ENCODE data around the gene COQ10A. TPM values are rescaled to one million over a fixed set of nuclear protein-coding genes. Genes with fewer than 3 reads are reported as not detected.

The COQ10A gene
- total and polyA plus RNA-seq, 9 of the 15 experiments (the other 6 are each of a cell fraction or from before 2014, with no cell fraction given): 3.1 to 26.4 (median 12.7) TPM

DNA sequence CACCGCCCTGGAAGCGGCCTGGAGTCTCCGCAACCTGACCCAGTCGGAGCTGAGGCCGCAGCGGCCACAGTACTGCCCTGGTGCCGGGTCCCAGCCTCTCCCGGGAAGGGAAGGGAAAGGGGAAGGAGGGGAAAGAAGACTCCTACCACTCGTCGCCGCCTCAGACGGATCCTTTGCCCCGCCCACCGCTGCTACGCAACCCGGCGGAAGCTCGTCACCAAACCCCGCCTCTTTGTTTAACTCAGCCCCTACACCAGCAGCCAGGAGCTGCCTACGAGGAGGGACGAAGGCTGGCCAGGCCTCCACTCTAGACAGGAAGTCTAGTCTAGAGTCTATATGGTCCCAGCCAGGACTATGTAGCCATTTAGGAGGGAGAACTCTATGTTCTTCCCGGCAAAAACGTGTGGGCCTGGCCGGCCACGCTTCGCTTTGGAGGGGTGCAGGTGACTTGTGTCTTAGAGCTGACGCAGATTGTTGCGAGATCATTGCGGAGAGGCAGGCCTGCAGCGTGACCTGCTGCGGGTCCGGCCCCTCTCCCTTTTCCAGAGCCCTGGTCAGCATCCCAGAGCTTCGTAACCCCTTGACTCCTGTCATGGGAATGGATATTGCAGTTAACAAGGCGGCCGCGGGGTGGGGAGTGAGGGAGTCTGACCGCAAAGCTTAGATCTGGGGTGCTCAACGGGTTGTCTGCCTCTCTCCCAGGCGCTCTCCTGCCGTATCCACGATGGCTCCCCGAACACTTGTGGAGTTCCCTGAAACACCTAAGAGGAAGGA is 44.8 kb upstream of the COQ10A start, which contains the start of gene RNF41 (continued):
- TF ChIP-seq, protein P1, sequence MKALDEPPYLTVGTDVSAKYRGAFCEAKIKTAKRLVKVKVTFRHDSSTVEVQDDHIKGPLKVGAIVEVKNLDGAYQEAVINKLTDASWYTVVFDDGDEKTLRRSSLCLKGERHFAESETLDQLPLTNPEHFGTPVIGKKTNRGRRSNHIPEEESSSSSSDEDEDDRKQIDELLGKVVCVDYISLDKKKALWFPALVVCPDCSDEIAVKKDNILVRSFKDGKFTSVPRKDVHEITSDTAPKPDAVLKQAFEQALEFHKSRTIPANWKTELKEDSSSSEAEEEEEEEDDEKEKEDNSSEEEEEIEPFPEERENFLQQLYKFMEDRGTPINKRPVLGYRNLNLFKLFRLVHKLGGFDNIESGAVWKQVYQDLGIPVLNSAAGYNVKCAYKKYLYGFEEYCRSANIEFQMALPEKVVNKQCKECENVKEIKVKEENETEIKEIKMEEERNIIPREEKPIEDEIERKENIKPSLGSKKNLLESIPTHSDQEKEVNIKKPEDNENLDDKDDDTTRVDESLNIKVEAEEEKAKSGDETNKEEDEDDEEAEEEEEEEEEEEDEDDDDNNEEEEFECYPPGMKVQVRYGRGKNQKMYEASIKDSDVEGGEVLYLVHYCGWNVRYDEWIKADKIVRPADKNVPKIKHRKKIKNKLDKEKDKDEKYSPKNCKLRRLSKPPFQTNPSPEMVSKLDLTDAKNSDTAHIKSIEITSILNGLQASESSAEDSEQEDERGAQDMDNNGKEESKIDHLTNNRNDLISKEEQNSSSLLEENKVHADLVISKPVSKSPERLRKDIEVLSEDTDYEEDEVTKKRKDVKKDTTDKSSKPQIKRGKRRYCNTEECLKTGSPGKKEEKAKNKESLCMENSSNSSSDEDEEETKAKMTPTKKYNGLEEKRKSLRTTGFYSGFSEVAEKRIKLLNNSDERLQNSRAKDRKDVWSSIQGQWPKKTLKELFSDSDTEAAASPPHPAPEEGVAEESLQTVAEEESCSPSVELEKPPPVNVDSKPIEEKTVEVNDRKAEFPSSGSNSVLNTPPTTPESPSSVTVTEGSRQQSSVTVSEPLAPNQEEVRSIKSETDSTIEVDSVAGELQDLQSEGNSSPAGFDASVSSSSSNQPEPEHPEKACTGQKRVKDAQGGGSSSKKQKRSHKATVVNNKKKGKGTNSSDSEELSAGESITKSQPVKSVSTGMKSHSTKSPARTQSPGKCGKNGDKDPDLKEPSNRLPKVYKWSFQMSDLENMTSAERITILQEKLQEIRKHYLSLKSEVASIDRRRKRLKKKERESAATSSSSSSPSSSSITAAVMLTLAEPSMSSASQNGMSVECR (CRISPR knock-in tag; IDR thresholded peaks at IDR 0.05): peak; percentile 72
- TF ChIP-seq ZNF431 (CRISPR knock-in tag; IDR thresholded peaks at IDR 0.05): 0 out of 2 replicates have a peak, but pooled peaks have one; percentile 19
- TF ChIP-seq, protein P2, sequence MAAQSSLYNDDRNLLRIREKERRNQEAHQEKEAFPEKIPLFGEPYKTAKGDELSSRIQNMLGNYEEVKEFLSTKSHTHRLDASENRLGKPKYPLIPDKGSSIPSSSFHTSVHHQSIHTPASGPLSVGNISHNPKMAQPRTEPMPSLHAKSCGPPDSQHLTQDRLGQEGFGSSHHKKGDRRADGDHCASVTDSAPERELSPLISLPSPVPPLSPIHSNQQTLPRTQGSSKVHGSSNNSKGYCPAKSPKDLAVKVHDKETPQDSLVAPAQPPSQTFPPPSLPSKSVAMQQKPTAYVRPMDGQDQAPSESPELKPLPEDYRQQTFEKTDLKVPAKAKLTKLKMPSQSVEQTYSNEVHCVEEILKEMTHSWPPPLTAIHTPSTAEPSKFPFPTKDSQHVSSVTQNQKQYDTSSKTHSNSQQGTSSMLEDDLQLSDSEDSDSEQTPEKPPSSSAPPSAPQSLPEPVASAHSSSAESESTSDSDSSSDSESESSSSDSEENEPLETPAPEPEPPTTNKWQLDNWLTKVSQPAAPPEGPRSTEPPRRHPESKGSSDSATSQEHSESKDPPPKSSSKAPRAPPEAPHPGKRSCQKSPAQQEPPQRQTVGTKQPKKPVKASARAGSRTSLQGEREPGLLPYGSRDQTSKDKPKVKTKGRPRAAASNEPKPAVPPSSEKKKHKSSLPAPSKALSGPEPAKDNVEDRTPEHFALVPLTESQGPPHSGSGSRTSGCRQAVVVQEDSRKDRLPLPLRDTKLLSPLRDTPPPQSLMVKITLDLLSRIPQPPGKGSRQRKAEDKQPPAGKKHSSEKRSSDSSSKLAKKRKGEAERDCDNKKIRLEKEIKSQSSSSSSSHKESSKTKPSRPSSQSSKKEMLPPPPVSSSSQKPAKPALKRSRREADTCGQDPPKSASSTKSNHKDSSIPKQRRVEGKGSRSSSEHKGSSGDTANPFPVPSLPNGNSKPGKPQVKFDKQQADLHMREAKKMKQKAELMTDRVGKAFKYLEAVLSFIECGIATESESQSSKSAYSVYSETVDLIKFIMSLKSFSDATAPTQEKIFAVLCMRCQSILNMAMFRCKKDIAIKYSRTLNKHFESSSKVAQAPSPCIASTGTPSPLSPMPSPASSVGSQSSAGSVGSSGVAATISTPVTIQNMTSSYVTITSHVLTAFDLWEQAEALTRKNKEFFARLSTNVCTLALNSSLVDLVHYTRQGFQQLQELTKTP (IDR thresholded peaks at IDR 0.05; ENCODE audit: low read depth in 1 of 2, partially characterized antibody in 2 of 2): peak in 1 of 2 experiments; percentile 47
- 0 out of 2 replicates have a peak, but pooled peaks have one; percentile 23 for TF ChIP-seq CC2D1A (IDR thresholded peaks at IDR 0.05)
- TF ChIP-seq, protein P3, sequence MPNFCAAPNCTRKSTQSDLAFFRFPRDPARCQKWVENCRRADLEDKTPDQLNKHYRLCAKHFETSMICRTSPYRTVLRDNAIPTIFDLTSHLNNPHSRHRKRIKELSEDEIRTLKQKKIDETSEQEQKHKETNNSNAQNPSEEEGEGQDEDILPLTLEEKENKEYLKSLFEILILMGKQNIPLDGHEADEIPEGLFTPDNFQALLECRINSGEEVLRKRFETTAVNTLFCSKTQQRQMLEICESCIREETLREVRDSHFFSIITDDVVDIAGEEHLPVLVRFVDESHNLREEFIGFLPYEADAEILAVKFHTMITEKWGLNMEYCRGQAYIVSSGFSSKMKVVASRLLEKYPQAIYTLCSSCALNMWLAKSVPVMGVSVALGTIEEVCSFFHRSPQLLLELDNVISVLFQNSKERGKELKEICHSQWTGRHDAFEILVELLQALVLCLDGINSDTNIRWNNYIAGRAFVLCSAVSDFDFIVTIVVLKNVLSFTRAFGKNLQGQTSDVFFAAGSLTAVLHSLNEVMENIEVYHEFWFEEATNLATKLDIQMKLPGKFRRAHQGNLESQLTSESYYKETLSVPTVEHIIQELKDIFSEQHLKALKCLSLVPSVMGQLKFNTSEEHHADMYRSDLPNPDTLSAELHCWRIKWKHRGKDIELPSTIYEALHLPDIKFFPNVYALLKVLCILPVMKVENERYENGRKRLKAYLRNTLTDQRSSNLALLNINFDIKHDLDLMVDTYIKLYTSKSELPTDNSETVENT (CRISPR knock-in tag; IDR thresholded peaks at IDR 0.05): peak; percentile 86
- TF ChIP-seq, protein P4, sequence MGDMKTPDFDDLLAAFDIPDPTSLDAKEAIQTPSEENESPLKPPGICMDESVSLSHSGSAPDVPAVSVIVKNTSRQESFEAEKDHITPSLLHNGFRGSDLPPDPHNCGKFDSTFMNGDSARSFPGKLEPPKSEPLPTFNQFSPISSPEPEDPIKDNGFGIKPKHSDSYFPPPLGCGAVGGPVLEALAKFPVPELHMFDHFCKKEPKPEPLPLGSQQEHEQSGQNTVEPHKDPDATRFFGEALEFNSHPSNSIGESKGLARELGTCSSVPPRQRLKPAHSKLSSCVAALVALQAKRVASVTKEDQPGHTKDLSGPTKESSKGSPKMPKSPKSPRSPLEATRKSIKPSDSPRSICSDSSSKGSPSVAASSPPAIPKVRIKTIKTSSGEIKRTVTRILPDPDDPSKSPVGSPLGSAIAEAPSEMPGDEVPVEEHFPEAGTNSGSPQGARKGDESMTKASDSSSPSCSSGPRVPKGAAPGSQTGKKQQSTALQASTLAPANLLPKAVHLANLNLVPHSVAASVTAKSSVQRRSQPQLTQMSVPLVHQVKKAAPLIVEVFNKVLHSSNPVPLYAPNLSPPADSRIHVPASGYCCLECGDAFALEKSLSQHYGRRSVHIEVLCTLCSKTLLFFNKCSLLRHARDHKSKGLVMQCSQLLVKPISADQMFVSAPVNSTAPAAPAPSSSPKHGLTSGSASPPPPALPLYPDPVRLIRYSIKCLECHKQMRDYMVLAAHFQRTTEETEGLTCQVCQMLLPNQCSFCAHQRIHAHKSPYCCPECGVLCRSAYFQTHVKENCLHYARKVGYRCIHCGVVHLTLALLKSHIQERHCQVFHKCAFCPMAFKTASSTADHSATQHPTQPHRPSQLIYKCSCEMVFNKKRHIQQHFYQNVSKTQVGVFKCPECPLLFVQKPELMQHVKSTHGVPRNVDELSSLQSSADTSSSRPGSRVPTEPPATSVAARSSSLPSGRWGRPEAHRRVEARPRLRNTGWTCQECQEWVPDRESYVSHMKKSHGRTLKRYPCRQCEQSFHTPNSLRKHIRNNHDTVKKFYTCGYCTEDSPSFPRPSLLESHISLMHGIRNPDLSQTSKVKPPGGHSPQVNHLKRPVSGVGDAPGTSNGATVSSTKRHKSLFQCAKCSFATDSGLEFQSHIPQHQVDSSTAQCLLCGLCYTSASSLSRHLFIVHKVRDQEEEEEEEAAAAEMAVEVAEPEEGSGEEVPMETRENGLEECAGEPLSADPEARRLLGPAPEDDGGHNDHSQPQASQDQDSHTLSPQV (IDR thresholded peaks at IDR 0.05): peak; percentile 70; the same call in 1 of the 2 replicates
- TF ChIP-seq PHF20 (IDR thresholded peaks at IDR 0.05; ENCODE audit: partially characterized antibody): peak; percentile 9
- TF ChIP-seq MAZ (CRISPR knock-in tag; conservative IDR thresholded peaks at IDR 0.05 in 1 of 2, IDR thresholded peaks at IDR 0.05 in 1 of 2): peak in 1 of 2 experiments; percentile 55; a peak in 1 of 4 replicates

Measured in K562 (cell line).